Mucosa of descending colon (tissue), 3 donors: ENCODE data around the gene CCN5. TPM values are rescaled to one million over a fixed set of nuclear protein-coding genes. Genes with fewer than 3 reads are reported as not detected.

Experiments
- ATAC-seq: fragments of 200-7000 bp; cut with Tn5 transposase; one replicate; pipeline ENCODE4 v1.9.1; 2020; ENCODE audit warnings: mild to moderate bottlenecking, moderate library complexity
- DNase-seq, 3 donors: peaks; one replicate each; pipeline ENCODE4 v3.0.0-alpha.2; 2020
- H3K36me3 ChIP-seq: fragments of 200-600 bp; one replicate; pipeline ENCODE4 v1.8.0; 2021; ENCODE audit warnings: low read depth, mild to moderate bottlenecking
- H3K4me1 ChIP-seq: fragments of 200-600 bp; one replicate; pipeline ENCODE4 v1.8.0; 2021; ENCODE audit warnings: low read depth, mild to moderate bottlenecking
- H3K4me3 ChIP-seq: fragments of 200-600 bp; one replicate; pipeline ENCODE4 v1.8.0; 2021; ENCODE audit warnings: mild to moderate bottlenecking
- H3K9me3 ChIP-seq: fragments of 200-600 bp; one replicate; pipeline ENCODE4 v1.8.0; 2021; ENCODE audit warnings: mild to moderate bottlenecking
- intact Hi-C, 2 donors: fragments of 100-400 bp; cut with DNase I in 1 of 2; cut with micrococcal nuclease in 1 of 2; formaldehyde crosslinking; loops; one replicate each; pipeline versions ENCODE4 v1.11.0 to v1.11.1; 2022; cut with DNase I, micrococcal nuclease
- total RNA-seq, 3 donors: library from RNA; stranded (reverse); fragmentation: NEBNext Ultra II Directional in 2 of 3; extraction: Animal tissue kit (Norgen Biotek cat#: 25700) in 2 of 3; gene quantifications; one replicate each; pipeline versions ENCODE4 v1.2.1 to v1.2.4, GENCODE V29; 2021 to 2023
- TF ChIP-seq, protein P1 (sequence below): fragments of 200-600 bp; IDR thresholded peaks from one replicate; pipeline ENCODE4 v1.8.0; 2022; ENCODE audit warnings: antibody characterized with exemption, mild to moderate bottlenecking
- donor health status: DM: no; HTN: no; CAD: no; lungs with moderate emphysema.
- donor health status: DM: no; HTN: no; CAD: no.
- donor health status: DM: no; HTN: yes; CAD: no.

The CCN5 gene
- total RNA-seq, 3 donors from 2014 or later: 1.7 to 6.3 (median 4.2) TPM

DNA sequence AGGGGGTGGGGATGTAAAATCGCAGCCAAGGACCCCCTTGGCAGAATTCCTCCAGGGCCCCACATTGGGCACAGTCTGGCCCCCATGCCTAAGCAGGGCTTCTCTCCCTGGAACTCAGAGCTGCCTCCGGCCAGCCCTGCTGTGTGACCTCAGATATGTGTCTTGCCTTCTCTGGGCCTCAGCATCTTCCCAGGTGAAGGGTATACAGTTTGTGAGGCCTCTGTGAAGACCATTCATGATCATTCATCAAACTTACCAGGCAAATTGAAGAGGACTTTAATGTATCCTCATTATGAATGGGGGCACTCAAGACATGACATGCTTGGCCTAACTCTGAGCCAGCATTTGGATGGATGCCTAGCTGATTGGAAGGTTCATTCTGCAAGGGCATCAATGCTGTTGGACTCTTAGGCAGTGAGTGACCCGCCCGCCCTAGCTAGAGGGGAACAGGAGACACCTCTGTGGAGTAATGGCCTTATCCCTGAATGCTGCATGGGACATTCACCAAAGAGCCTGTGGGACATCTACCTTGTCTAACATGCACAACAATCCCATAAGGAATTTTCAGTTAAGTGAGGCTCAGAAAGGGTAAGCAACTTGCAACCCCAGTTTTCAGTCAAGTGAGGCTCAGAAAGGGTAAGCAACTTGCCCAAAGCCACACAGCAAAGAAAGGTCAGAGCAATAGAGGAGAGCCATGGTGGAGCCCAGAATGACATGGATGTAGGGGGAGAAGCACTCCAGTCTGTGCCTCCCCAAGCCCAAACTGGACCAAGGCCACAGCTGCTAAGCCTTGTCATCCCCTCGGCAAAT lies 535 bp downstream of the CCN5 start:
- Histone ChIP-seq H3K36me3 (no peaks in the 10 kb centered on the region), H3K4me3 (no peak overlapping the region), H3K9me3 (no peaks in the 10 kb centered on the region), H3K4me1 (peaks cover 13% of the 10 kb centered on the region)
- no peak for DNase-seq
- TF ChIP-seq, protein P1, sequence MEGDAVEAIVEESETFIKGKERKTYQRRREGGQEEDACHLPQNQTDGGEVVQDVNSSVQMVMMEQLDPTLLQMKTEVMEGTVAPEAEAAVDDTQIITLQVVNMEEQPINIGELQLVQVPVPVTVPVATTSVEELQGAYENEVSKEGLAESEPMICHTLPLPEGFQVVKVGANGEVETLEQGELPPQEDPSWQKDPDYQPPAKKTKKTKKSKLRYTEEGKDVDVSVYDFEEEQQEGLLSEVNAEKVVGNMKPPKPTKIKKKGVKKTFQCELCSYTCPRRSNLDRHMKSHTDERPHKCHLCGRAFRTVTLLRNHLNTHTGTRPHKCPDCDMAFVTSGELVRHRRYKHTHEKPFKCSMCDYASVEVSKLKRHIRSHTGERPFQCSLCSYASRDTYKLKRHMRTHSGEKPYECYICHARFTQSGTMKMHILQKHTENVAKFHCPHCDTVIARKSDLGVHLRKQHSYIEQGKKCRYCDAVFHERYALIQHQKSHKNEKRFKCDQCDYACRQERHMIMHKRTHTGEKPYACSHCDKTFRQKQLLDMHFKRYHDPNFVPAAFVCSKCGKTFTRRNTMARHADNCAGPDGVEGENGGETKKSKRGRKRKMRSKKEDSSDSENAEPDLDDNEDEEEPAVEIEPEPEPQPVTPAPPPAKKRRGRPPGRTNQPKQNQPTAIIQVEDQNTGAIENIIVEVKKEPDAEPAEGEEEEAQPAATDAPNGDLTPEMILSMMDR: no peak
- no peak for ATAC-seq
- intact Hi-C loops: no loop called here

DNA sequence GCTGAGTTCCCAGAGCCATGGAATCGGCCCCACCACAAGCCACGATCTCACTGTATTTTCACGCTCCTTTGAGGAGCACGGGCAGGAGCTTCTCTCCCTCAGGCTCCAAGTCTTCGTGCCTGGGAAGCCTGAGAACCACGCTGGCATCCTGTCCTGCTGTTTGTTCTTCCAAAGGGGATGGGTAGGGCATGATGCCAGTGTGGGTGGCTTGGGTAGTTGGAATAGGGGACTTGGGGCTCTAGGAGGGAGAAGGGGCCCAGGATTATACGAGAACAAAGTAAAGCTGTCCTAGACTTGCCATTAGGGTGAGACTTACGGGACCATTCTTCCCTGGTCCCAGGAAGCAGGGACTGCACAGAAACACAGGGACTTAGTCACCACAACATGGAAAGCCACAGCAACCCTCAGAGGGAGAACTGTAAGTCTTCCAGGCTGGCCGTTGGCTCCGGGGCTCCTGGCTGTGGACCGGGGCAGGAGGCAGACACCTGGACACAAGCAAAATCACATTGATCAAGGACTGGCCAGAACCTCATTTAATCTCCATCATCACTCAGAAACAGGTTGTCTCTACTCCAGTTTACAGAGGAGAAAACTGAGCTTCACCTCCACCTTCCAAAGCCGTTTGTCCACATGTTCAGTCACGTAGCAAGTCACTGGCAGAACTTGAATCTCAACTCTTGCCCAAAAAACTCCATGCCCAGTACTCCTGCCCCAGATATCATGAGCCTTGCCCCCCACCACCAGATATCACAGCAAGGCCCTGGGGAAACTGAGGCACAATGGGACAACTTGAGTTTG lies 1.3 kb downstream of the CCN5 start:
- Histone ChIP-seq H3K4me3 (no peak overlapping the region), H3K4me1 (peaks cover 13% of the 10 kb centered on the region), H3K9me3 (no peaks in the 10 kb centered on the region), H3K36me3 (no peaks in the 10 kb centered on the region)
- intact Hi-C loops: no loop called here
- DNase-seq: no peak
- ATAC-seq: no peak
- TF ChIP-seq, protein P1: no peak

DNA sequence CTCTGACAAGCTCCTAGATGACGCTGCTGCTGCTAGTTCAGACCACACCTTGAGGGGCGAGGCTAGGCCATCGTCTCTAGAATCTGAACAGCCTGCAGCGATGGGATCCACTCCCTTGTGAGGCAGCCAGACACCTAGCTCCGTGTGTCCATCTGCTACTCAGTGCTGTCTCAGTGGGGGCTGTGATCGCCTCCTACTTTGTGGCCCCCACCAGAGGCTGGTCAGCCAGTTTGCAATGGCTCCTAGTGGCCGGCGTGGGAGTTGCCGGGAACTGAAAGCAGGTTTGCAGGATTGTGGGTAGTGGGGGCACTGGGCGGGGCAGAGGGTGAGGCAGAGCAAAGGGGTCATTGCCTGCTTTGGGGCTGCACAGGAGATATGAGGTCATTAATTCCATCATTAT lies 2.8 kb downstream of the CCN5 start:
- DNase-seq: no peak
- no peak overlapping the region for H3K4me3 ChIP-seq
- peaks cover 13% of the 10 kb centered on the region for H3K4me1 ChIP-seq
- TF ChIP-seq, protein P1: no peak
- intact Hi-C loops: no loop called here
- no peaks in the 10 kb centered on the region for H3K36me3 ChIP-seq
- no peaks in the 10 kb centered on the region for H3K9me3 ChIP-seq
- no peak for ATAC-seq

DNA sequence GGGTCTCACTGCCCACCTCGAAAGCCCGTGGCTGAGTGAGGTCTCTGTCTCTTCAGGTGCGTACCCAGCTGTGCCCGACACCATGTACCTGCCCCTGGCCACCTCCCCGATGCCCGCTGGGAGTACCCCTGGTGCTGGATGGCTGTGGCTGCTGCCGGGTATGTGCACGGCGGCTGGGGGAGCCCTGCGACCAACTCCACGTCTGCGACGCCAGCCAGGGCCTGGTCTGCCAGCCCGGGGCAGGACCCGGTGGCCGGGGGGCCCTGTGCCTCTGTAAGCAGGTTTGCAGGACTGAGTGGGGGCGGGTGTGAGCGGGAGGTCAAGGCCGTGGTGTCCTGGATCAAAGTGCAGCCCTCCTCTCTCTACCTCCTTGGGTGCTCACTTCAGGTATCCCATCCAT lies 4.7 kb downstream of the CCN5 start:
- ATAC-seq (no peak), DNase-seq (no peak)
- Histone ChIP-seq H3K9me3 (no peaks in the 10 kb centered on the region), H3K4me1 (peaks cover 6% of the 10 kb centered on the region), H3K36me3 (no peaks in the 10 kb centered on the region), H3K4me3 (no peak overlapping the region)
- intact Hi-C loops: no loop called here
- TF ChIP-seq, protein P1: no peak

DNA sequence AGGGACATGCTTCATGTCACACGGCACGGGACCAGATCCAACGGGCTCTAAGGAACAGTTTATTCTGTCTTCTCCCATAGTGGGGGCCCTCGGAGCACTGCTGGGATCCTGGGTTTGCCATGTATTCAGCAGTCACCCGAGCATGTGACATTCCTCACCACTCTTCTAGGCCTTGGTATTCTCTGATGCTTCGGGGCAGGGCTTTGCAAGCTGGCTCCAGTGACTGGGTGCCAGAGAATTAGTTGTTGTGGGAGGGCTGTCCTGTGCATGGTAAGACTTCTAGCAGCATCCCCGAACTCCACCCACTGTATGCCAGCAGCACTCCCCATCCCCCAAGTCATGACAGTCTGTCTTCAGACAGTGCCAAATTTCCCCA lies 5.4 kb downstream of the CCN5 start:
- ATAC-seq (no peak), DNase-seq (no peak)
- Histone ChIP-seq H3K4me3 (no peak overlapping the region), H3K4me1 (no peaks in the 10 kb centered on the region), H3K9me3 (no peaks in the 10 kb centered on the region), H3K36me3 (no peaks in the 10 kb centered on the region)
- TF ChIP-seq, protein P1: no peak
- intact Hi-C loops: no loop called here
